IMR-90 (cell line): ENCODE results near the gene PKD2L1. TPM values are rescaled to one million over a fixed set of nuclear protein-coding genes. Genes with fewer than 3 reads are reported as not detected.

Source experiments
- ATAC-seq: fragments of 200-7000 bp; cut with Tn5 transposase; 2 replicates; pipeline ENCODE4 v1.9.1; 2020; ENCODE audit warnings: low read depth, mild to moderate bottlenecking, moderate library complexity
- BruUV-seq: library from RNA; stranded (reverse); fragments of 400-500 nt; replicated peaks from 2 replicates; lab custom pipeline; 2021; lab: Mats Ljungman, UMichigan
- CTCF ChIA-PET: fragments of 300-600 bp; formaldehyde crosslinking; extraction: SDS; loops from one replicate; lab custom pipeline; 2021; ENCODE audit warnings: antibody characterized with exemption; lab: Yijun Ruan, JAX
- POLR2A ChIA-PET: fragments of 300-600 bp; sonication (Branson Sonifier 250); formaldehyde crosslinking; loops from one replicate; lab custom pipeline; 2022; ENCODE audit warnings: antibody characterized with exemption; ENCODE audit not compliant: unreplicated experiment; lab: Charles Lee
- DNase-seq: peaks from one replicate; pipeline ENCODE4 v3.0.0; 2013
- H2AFZ ChIP-seq: replicated peaks from 2 replicates; pipeline ENCODE3; 2013; ENCODE audit warnings: low read length, mild to moderate bottlenecking; ENCODE audit not compliant: poor library complexity
- H2AK5ac ChIP-seq: 2 replicates; pipeline ENCODE4 v1.6.1; 2013; ENCODE audit warnings: low read depth, low read length, inconsistent platforms
- H2AK9ac ChIP-seq: replicated peaks from 2 replicates; pipeline ENCODE3; 2013; ENCODE audit warnings: mild to moderate bottlenecking, low read depth, low read length, moderate library complexity; ENCODE audit not compliant: poor library complexity
- H2BK120ac ChIP-seq: 2 replicates; pipeline ENCODE4 v1.6.1; 2013; ENCODE audit warnings: low read depth, low read length, inconsistent platforms
- H2BK15ac ChIP-seq: 3 replicates; pipeline ENCODE4 v1.6.1; 2013; ENCODE audit warnings: low read depth, low read length, inconsistent platforms
- H2BK20ac ChIP-seq: 2 replicates; pipeline ENCODE4 v1.6.1; 2013; ENCODE audit warnings: low read depth, mild to moderate bottlenecking, inconsistent platforms, low read length, moderate library complexity
- H2BK5ac ChIP-seq: 2 replicates; pipeline ENCODE4 v1.6.1; 2013; ENCODE audit warnings: mild to moderate bottlenecking, low read depth, low read length, inconsistent platforms; ENCODE audit not compliant: poor library complexity, severe bottlenecking
- H3K14ac ChIP-seq: replicated peaks from 2 replicates; pipeline ENCODE4 v1.6.1; 2013; ENCODE audit warnings: low read depth, low read length, inconsistent platforms
- H3K18ac ChIP-seq: 2 replicates; pipeline ENCODE4 v1.6.1; 2013; ENCODE audit warnings: low read depth, low read length, control low read depth
- H3K23ac ChIP-seq: 2 replicates; pipeline ENCODE4 v1.6.1; 2013; ENCODE audit warnings: low read depth, low read length, inconsistent platforms
- H3K27ac ChIP-seq: 2 replicates; pipeline ENCODE4 v1.5.1; 2013; ENCODE audit warnings: mild to moderate bottlenecking, control low read depth, low read length; ENCODE audit not compliant: insufficient read depth
- H3K27me3 ChIP-seq: 2 replicates; pipeline ENCODE4 v1.6.1; 2013; ENCODE audit warnings: low read length; ENCODE audit not compliant: control insufficient read depth, insufficient read depth
- H3K36me3 ChIP-seq: 2 replicates; pipeline ENCODE4 v1.6.1; 2013; ENCODE audit warnings: low read length, mixed read lengths; ENCODE audit not compliant: control insufficient read depth, insufficient read depth
- H3K4ac ChIP-seq: 2 replicates; pipeline ENCODE4 v1.6.1; 2013; ENCODE audit warnings: low read depth, low read length, inconsistent platforms
- H3K4me1 ChIP-seq: 2 replicates; pipeline ENCODE4 v1.6.1; 2013; ENCODE audit warnings: low read length, mixed read lengths; ENCODE audit not compliant: control insufficient read depth, insufficient read depth
- H3K4me2 ChIP-seq: 2 replicates; pipeline ENCODE4 v1.6.1; 2013; ENCODE audit warnings: low read depth, mild to moderate bottlenecking, control low read depth, low read length, moderate library complexity
- H3K4me3 ChIP-seq: 2 replicates; pipeline ENCODE4 v1.5.1; 2013; ENCODE audit warnings: low read depth, mild to moderate bottlenecking, control low read depth, low read length, moderate library complexity; ENCODE audit not compliant: insufficient read depth
- H3K56ac ChIP-seq: 2 replicates; pipeline ENCODE4 v1.6.1; 2013; ENCODE audit warnings: low read length, inconsistent platforms; ENCODE audit not compliant: insufficient read depth; ENCODE audit errors: extremely low read depth
- H3K79me1 ChIP-seq, 2 experiments: 2 replicates each; pipeline ENCODE4 v1.6.1; 2013; ENCODE audit warnings: low read length in 2 of 2, inconsistent platforms in 1 of 2, low read depth in 1 of 2
- H3K9ac ChIP-seq: 2 replicates; pipeline ENCODE4 v1.6.1; 2013; ENCODE audit warnings: low read depth, low read length, control low read depth
- H3K9me1 ChIP-seq: 2 replicates; pipeline ENCODE4 v1.6.1; 2013; ENCODE audit warnings: low read length, inconsistent platforms; ENCODE audit not compliant: insufficient read depth
- H3K9me3 ChIP-seq: 2 replicates; pipeline ENCODE4 v1.6.1; 2013; ENCODE audit warnings: low read length; ENCODE audit not compliant: control insufficient read depth, insufficient read depth
- H4K20me1 ChIP-seq: 2 replicates; pipeline ENCODE4 v1.6.1; 2013; ENCODE audit warnings: low read length, inconsistent platforms; ENCODE audit not compliant: insufficient read depth
- H4K5ac ChIP-seq: 2 replicates; pipeline ENCODE4 v1.6.1; 2013; ENCODE audit warnings: mild to moderate bottlenecking, low read depth, low read length, control low read depth
- H4K8ac ChIP-seq, 2 experiments: 2 replicates each; pipeline ENCODE4 v1.6.1; 2013; ENCODE audit warnings: low read depth in 2 of 2, low read length in 2 of 2, control low read depth in 1 of 2, inconsistent platforms in 1 of 2
- H4K91ac ChIP-seq: 2 replicates; pipeline ENCODE4 v1.6.1; 2013; ENCODE audit warnings: low read depth, low read length, inconsistent platforms; ENCODE audit not compliant: insufficient read depth
- BHLHE40 ChIP-seq: fragments of 150-350 bp; IDR thresholded peaks from 2 replicates; pipeline ENCODE4 v1.6.1; 2016; ENCODE audit warnings: mild to moderate bottlenecking, low read depth, low read length
- FOS ChIP-seq: fragments of 150-350 bp; IDR thresholded peaks from 2 replicates; pipeline ENCODE4 v1.6.1; 2016; ENCODE audit warnings: low read depth, low read length
- WGBS, 2 experiments: methylation state at CpG; one replicate each; pipeline versions ENCODE4 v1.1.5 to v1.1.7; 2013; ENCODE audit warnings: missing lambda C conversion rate in 2 of 2; ENCODE audit not compliant: insufficient read length in 1 of 2; ENCODE audit errors: extremely low coverage in 2 of 2; 5-methylcytosine and 5-hydroxymethylcytosine counted together
- dilution Hi-C: fragments of 300-500 bp; cut with HindIII; formaldehyde crosslinking; loops from one replicate; pipeline ENCODE4 v1.14.3; 2018; ENCODE audit warnings: low sequenced_read_pairs; ENCODE audit not compliant: unreplicated experiment
- in situ Hi-C: fragments of 300-500 bp; cut with MboI; formaldehyde crosslinking; loops from 3 replicates; pipeline ENCODE4 v1.14.3; 2019; ENCODE audit warnings: low sequenced_read_pairs, inconsistent platforms, mixed read lengths
- intact Hi-C: fragments of 100-400 bp; cut with micrococcal nuclease; formaldehyde crosslinking; loops from 2 replicates; pipeline ENCODE4 v1.10.0; 2022
- polyA plus RNA-seq, 3 experiments: library from polyadenylated mRNA; depleted of rRNA; stranded (reverse); fragments of >200 nt; gene quantifications; 2 replicates each; pipeline ENCODE4 v1.2.3, GENCODE V29; 2012; ENCODE audit warnings: low replicate concordance in 1 of 3
- total RNA-seq: library from RNA; depleted of rRNA; stranded (reverse); fragments of >200 nt; gene quantifications from 2 replicates; pipeline ENCODE4 v1.2.3, GENCODE V29; 2012

Gene PKD2L1
- total and polyA plus RNA-seq, 2 of the 4 experiments (the other 2 are of a cell fraction) = not detected

- in situ Hi-C loops = no loop called here
- Histone ChIP-seq H3K9ac (no peak overlapping the region), H2AFZ (no peak overlapping the region), H2BK20ac (no peak overlapping the region), H3K36me3 (peaks cover 32% of the 10 kb centered on the region), H2BK15ac (no peak overlapping the region), H4K91ac (no peak overlapping the region), H2AK9ac (no peak overlapping the region), H3K56ac (no peak overlapping the region), H4K5ac (no peak overlapping the region), H4K20me1 (no peaks in the 10 kb centered on the region), H4K8ac (no peak overlapping the region), H3K79me1 (peaks cover 0 to 2% of the 10 kb centered on the region in 2 experiments; a peak in 1 of 4 replicates), H3K23ac (no peak overlapping the region), H3K4me3 (no peak overlapping the region), H3K4me1 (no peaks in the 10 kb centered on the region), H3K4me2 (no peak overlapping the region), H2AK5ac (no peak overlapping the region), H2BK120ac (no peak overlapping the region), H3K4ac (no peak overlapping the region), H2BK5ac (no peak overlapping the region), H3K14ac (no peak overlapping the region), H3K27me3 (no peaks in the 10 kb centered on the region), H3K18ac (no peak overlapping the region), H3K27ac (no peak overlapping the region), H3K9me1 (no peaks in the 10 kb centered on the region), H3K9me3 (no peaks in the 10 kb centered on the region)
- POLR2A ChIA-PET = no interaction called here
- WGBS, 2 experiments = no CpG with 5 or more reads among the region's 5 CpGs
- ATAC-seq (no peak), DNase-seq (no peak)
- dilution Hi-C loops = no loop called here
- BruUV-seq = no TSS peak
- TF ChIP-seq FOS (no peak), BHLHE40 (no peak)
- CTCF ChIA-PET = no interaction called here
- intact Hi-C loops = no loop called here
These were observed 77.0 kb downstream of the PKD2L1 start for GRCh38 chr10:100253041-100253440.
